ENCODE results near the gene DLX5. TPM values are rescaled to one million over a fixed set of nuclear protein-coding genes. Genes with fewer than 3 reads are reported as not detected.

DLX5 gene
- total RNA-seq, 4 donors from 2014 or later = 14.2 to 39.4 (median 31.5) TPM

DNA sequence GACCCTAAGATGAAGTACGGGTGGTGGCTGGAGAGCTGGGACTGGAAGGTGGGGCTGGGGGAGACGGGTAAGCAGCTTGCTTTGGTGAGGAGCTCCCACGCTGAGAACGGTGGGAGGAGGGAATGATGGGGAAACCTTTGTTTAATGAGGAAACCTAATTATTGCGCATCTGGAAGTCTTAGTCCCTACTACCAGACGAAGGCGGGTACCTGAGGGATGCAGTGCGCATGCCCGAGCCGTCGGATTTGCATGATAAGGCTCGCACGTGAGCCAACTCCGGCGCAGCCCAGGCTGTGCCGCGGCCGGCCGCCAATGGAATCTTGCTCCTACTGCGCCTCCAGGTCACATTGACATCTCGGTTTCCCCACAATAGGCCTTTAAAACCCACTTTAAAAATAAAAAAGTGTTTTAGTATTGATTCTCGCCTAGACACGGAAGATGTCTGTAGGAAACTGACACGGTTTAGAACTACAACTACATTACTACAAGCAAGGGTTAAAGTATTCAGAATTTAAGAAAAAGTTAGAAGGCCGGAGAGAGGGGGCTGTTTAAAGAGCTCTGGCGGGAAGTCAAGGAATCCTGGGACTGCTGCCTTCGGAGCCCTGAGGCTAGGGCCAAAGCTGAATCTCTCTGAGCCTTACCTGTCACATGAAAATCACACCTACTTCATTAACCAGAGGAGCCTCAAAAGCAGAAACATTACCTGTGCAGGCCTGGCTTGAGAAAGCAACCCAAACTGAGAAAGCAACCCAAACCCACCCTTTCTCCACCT is 31.4 kb downstream of the DLX5 start:
- TF ChIP-seq EP300 (IDR thresholded peaks at IDR 0.05) (no peak), POLR2A (IDR thresholded peaks at IDR 0.05) (no peak), POLR2AphosphoS5 (IDR thresholded peaks at IDR 0.05) (no peak)
- TF ChIP-seq, protein P1, sequence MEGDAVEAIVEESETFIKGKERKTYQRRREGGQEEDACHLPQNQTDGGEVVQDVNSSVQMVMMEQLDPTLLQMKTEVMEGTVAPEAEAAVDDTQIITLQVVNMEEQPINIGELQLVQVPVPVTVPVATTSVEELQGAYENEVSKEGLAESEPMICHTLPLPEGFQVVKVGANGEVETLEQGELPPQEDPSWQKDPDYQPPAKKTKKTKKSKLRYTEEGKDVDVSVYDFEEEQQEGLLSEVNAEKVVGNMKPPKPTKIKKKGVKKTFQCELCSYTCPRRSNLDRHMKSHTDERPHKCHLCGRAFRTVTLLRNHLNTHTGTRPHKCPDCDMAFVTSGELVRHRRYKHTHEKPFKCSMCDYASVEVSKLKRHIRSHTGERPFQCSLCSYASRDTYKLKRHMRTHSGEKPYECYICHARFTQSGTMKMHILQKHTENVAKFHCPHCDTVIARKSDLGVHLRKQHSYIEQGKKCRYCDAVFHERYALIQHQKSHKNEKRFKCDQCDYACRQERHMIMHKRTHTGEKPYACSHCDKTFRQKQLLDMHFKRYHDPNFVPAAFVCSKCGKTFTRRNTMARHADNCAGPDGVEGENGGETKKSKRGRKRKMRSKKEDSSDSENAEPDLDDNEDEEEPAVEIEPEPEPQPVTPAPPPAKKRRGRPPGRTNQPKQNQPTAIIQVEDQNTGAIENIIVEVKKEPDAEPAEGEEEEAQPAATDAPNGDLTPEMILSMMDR (IDR thresholded peaks at IDR 0.05) = no peak
- Histone ChIP-seq H3K27ac (no peak overlapping the region), H3K9me3 (no peaks in the 10 kb centered on the region), H3K4me1 (peaks cover 33% of the 10 kb centered on the region), H3K4me3 (no peak overlapping the region), H3K36me3 (no peaks in the 10 kb centered on the region), H3K27me3 (peaks cover 100% of the 10 kb centered on the region)
- no peak for DNase-seq (ENCODE audit: low spot score in 2 of 2)
- WGBS = 36% methylated on average over 26 of the region's 27 CpGs

DNA sequence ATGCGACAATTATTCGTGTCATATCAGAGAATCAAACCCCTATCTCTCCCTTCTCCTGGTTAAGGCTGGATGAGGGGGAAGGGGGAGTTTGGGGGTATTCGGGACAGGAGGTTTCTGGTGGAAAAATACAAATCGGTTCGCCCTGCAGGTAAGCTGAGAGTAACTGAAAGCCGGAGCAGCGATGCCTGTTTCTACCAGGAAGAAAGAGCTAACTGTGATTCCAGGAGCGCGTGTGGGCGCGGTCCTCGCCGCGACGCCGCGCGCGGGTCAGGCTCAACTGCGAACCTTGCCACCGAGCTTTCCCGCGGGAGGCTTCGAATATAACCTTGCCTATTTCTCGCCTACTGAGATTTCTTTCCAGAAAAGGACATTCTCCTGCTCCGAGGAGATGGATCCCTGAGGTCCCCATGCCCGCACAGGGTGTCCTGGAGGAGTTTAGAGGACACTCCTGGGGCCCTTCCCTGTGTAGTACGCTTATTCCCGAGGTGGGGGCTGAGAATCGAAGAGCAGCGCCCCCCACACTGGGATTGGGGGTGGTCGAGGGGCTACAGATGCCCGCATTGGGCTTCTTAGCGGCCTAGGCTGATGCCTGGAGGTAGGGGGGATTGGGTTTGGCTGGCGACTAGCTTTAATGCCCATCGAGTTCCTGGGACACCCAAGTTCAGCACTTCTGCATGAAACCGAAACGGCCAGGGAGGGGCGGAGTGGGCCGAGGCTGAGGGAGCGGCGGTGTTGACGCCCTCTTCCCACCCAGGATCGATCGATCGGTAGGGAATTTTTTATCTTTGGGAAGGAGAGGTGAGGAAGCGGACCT is 32.2 kb downstream of the DLX5 start:
- Histone ChIP-seq H3K4me3 (no peak overlapping the region), H3K27me3 (peaks cover 95% of the 10 kb centered on the region), H3K9me3 (no peaks in the 10 kb centered on the region), H3K36me3 (no peaks in the 10 kb centered on the region), H3K27ac (no peak overlapping the region), H3K4me1 (peaks cover 24% of the 10 kb centered on the region)
- TF ChIP-seq POLR2AphosphoS5 (IDR thresholded peaks at IDR 0.05) = no peak
- TF ChIP-seq POLR2A (IDR thresholded peaks at IDR 0.05) = no peak
- TF ChIP-seq EP300 (IDR thresholded peaks at IDR 0.05) = no peak
- TF ChIP-seq, protein P1 (IDR thresholded peaks at IDR 0.05) = no peak
- 26% methylated on average over 44 of the region's 47 CpGs for WGBS
- no peak for DNase-seq (ENCODE audit: low spot score in 2 of 2)

DNA sequence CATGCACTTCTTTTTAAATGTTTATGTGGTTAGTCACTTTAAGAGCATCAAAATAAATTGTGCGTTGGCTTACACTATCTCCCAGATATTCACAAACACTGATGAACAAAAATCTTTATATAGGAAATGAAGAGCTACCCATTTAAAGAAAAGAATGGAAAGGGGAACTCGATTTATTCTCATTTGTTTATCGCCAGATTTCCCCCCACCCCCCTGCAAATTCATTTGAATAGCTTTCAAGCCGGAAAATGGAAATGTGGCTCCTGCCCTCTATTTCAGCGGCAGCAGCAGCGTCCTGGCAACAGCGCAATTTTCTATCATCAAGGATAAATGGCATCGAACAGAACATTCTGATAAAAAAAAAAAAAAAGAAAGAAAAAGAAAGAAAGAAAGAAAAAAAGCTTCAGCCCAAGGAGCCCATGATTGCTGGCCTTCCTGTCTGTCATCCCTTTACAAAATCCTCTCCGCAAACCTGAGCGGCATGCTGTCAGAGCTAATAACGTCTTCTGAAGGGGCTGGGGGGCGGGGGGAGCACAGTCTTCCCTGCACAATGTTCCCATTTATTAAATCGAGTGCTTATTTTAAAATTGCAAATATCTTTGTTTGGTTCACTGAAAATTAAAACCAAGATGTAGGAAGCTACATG is 33.0 kb downstream of the DLX5 start:
- DNase-seq (ENCODE audit: low spot score in 2 of 2) = no peak
- no peaks in the 10 kb centered on the region for H3K9me3 ChIP-seq
- TF ChIP-seq, protein P1 (IDR thresholded peaks at IDR 0.05) = no peak
- no peak for TF ChIP-seq EP300 (IDR thresholded peaks at IDR 0.05)
- TF ChIP-seq POLR2A (IDR thresholded peaks at IDR 0.05) = no peak
- no peak for TF ChIP-seq POLR2AphosphoS5 (IDR thresholded peaks at IDR 0.05)
- H3K27ac ChIP-seq = no peak overlapping the region
- H3K36me3 ChIP-seq = no peaks in the 10 kb centered on the region
- peaks cover 95% of the 10 kb centered on the region for H3K27me3 ChIP-seq
- no peak overlapping the region for H3K4me3 ChIP-seq
- 16% methylated on average over 13 of the region's 13 CpGs for WGBS
- H3K4me1 ChIP-seq = peaks cover 18% of the 10 kb centered on the region

DNA sequence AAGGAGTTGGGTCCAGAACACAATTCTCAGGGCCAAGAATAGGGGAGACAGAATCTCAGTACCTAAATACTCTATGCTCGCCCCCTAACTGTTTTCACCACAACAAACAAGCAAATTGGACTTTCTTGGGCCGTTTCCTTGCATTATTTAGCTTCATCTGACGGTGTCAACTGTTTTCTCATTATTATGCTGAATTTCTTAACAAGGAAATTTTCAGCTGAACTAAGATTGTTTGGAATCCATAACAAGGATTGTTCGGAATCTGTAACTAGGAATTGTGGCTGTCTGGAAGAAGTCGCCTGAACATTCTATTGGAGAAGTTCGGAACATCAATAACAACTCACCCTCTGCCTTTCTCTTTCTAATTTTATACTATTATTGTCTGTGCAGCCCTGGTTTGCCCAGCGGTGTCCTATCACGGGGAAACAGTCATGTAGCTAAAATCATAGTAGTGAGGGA is 34.7 kb downstream of the DLX5 start:
- no peaks in the 10 kb centered on the region for H3K36me3 ChIP-seq
- H3K9me3 ChIP-seq = no peaks in the 10 kb centered on the region
- 37% methylated on average over 8 of the region's 8 CpGs for WGBS
- H3K4me1 ChIP-seq = peaks cover 11% of the 10 kb centered on the region
- no peak for DNase-seq (ENCODE audit: low spot score in 2 of 2)
- TF ChIP-seq POLR2A (IDR thresholded peaks at IDR 0.05) (no peak), EP300 (IDR thresholded peaks at IDR 0.05) (no peak), POLR2AphosphoS5 (IDR thresholded peaks at IDR 0.05) (no peak)
- TF ChIP-seq, protein P1 (IDR thresholded peaks at IDR 0.05) = no peak
- no peak overlapping the region for H3K27ac ChIP-seq
- peaks cover 90% of the 10 kb centered on the region for H3K27me3 ChIP-seq
- H3K4me3 ChIP-seq = no peak overlapping the region

All from suprapubic skin (tissue), 4 donors.